DMS53 (cell line): ENCODE data around the gene FNDC3B.
"Not testable (repeated sequence)": the region's sequence is repeated elsewhere in the genome, so short reads cannot be mapped to it uniquely, and the experiment has no call there.

Experiments used
- DNase-seq: peaks from one replicate; lab custom pipeline; 2025; lab: John Stamatoyannopoulos, UW

FNDC3B gene

DNA sequence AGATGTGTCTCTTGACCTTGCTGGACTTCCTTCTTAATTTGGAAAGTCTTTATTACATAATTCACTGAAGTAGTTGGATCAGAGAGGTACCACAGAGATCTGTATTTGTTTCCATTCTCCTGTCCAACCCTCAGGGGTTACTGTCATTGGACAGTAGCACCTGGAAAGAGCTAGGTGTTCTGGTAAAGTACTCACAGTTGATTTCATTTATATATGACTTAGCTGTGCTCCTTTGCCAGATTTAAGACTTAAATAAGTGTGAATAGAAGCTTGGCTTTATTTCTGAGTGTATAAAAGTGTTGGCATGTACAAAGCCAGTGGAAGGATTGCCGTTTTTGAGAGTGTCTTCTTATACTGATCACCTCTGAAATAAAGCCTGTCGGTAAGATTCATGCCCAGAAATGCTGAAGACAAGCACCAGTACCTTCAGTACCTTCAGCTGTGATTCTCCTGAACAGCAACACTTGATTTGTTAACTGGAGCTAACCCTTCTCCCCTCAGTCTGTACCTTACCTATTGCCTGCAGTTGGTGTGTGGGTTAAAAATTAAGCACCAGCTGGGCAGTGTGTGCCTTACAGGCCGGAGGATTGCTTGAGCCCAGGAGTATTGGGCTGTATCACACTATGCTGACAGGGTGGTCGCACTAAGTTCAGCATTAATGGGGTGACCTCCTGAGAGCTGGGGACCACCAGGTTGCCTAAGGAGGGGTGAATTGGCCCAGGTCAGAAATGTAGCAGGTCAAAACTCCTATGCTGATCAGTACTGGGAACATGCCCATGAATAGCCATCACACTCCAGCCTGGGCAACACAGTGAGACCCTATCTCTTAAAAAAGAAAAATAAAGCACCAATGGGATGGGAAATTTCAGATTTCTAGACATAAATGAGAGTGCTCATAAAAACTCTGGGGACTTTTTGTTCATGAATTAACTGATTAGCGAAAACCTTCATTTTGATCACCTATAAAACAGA, 197.7 kb downstream of the FNDC3B start:
- no peak for DNase-seq

DNA sequence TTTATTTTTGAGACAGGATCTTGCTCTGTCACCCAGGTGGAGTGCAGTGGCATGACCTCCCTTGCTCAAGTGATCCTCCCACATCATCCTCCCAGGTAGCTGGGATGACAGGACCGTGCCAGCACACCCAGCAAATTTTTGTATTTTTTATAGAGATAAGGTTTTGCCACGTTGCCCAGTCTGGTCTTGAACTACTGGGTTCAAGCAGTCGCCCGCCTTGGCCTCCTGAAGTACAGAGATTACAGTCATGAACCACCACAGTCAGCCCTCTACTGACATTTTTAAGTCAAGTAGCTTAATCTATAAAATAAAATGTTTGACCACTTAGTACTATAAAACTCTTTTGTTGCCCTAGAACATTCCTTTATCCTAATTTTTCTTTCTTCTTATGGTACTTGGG, 198.8 kb downstream of the FNDC3B start:
- DNase-seq = no peak

DNA sequence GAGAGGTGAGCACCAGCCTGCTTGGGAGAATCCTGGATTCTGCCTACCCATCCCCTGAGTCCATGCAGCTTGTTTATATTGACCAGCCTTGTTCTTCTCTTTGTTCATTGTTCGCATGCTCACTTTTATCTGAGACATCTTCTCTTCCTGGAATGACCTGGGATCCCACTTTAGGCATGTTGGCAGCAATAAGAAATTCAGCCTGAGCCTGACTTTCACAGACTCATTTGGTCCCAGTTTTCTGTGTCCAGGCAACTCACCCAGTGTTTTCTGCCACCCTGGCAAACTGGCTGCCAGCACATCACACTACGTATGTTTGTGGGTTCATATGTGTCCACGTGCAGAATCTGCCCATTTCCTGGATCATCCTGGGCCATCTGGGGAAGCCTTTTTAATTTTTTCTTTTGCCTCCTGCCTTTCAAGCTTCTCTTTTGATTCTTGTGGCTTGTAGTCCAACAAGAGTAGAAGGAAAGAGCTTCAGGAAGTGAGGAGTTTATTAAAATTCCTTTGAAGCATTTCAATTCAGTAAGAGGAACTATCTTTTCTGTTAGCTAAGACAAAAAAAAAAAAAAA, 199.9 kb downstream of the FNDC3B start:
- DNase-seq = no peak

DNA sequence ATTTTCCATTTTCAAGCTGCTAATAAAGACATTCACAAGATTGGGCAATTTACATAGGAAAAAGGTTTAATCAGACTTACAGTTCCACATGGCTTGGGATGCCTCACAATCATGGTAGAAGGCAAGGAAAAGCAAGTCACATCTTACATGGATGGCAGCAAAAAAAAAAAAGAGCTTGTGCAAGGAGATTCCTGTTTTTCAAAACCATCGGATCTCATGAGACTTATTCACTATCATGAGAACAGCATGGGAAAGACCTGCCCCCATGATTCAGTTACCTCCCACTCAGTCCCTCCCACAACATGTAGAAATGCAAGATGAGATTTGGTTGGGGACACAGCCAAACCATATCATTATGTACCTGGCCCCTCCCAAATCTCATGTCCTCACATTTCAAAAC, 202.0 kb downstream of the FNDC3B start:
- no peak for DNase-seq

DNA sequence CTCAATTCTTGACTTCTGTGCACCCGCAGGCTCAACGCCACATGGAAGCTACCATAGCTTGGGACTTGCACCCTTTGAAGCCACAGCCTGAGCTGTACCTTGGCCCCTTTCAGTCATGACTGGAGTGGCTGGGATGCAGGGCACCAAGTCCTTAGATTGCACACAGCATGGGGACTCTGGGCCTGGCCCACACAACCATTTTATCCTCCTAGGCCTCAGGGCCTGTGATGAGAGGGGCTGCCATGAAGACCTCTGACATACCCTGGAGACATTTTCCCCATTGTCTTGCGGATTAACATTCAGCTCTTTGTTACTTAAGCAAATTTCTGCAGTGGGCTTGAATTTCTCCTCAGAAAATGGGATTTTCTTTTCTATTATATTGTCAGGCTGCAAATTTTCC, 203.1 kb downstream of the FNDC3B start:
- not testable (repeated sequence) for DNase-seq

DNA sequence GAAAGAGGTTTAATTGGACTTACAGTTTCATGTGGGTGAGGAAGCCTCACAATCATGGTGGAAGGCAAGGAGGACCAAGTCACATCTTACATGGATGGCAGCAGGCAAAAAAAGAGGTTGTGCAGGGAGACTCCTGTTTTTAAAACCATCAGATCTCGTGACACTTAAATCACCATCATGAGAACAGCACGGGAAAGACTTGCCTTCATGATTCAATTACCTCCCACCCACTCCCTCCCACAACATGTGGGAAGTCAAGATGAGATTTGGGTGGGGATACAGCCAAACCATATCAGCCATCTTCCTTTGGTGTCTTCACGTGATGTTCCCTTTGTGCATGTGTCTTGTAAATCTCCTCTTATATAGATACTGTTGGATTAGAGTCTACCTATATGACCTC, 204.0 kb downstream of the FNDC3B start:
- DNase-seq = not testable (repeated sequence)

DNA sequence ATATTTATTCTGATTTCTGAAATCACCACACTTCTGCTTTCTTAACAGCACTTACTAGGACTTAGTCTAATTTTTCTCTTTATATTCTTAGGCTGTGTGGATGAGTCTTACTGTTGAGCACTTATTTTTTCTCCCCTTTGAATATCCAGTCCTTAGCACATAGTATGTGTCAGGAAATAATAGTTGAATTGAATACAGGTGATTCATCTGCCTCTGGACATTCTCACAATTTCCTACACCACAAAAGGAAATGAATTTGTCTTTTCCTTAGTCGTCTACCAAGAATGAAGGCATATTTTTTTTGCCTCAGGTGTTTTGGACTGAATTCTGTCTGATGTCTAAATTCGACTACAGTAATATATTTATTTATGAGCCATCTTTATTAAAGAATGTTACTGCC, 204.6 kb downstream of the FNDC3B start:
- DNase-seq = no peak

DNA sequence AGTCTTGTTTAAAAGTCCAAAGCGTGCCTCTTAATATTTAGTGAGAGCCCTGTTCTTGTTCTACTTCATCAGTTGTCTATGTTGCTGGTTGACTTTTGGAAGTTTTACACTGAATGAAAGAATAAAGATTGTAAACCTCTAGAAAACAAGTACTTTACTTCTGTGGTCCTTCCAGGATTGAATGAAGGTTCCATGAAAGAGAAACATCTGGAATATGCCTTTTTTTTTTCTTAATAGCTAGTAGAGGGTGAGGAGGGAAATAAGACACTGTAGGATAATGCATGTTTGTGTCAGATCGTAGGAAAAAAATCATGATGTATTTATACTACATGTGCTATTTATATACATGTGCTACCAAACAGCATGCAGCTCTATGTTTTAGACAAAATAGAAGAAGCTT, 205.9 kb downstream of the FNDC3B start:
- no peak for DNase-seq

DNA sequence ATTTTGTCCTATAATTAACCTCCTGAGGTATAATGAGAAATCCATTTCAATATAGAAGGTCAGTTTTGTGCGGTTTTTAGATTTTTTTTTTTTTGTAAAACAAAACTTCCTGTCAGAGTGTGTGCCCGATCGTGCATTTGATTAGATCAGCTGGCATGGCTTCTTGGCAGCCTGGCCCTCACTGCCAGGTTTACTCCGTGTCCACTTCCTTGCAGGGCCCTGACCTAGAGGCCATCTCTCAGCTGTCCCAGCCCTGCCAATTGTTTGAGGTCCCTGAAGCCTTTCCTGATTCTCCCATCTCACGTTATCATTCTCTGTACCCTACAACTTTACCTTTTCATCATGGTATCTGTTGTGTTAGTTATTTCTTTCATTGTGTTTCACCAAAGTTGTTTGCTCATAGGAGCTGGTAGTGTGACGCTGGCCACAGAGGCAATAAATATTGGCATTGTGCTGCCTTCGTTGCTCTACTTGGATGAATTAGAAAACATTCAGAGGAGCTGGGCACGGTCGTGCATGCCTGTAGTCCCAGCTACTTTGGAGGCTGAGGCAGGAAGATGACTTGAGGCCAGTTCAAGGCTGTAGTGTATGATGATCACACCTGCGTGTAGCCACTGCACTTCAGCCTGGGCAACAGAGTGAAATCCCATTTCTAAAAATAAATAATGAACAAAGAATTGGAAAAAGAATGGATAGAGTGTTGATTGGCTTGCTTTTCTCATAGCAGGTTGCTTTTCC, 206.9 kb downstream of the FNDC3B start:
- DNase-seq = no peak

DNA sequence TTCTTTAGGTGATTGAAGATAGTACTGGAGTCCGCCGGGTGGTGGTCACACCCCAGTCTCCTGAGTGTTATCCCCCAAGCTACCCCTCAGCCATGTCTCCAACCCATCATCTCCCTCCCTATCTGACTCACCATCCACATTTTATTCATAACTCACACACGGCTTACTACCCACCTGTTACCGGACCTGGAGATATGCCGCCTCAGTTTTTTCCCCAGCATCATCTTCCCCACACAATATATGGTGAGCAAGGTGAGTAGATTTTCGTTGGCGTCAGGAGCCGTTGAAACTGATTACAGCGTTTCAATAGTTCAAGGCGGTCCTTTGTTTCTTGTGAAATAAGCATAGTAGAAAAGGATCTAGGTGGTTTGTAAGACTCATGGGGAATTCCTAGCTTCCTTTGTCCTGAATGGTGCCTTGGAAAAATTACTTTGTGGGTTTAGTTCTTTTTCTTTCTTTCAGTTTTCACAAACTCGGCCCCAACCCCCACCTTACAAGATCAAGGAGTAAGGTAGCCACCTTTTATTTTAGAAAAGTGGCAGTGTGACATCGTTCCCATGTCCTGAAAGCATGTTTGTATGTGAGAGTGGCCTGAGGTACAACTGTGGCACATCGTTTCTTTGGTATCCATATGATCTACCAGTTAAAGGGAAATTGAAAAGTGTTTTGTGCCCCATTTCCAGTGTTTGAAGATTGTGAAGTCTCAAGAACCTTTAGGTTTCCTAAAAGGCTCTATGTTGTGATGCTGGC, 208.3 kb downstream of the FNDC3B start:
- no peak for DNase-seq

DNA sequence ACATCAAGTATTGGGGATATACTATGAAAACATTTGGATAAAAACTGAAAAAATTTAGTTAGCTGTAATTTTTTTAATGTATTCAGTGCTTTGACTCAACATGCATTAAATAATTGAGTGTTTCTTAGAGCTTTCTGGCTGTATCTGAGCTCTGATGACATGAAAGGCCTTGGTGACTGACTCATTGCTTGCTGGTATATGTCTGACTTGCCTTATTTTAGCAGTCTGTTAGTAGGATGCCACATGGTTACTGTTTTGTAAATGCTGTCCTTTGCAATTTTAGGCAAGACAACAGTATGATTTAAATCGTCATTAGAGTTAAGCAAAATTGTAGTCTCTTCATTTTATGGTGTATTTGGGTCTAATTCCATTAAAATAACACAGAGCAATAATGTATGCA, 209.7 kb downstream of the FNDC3B start:
- no peak for DNase-seq

DNA sequence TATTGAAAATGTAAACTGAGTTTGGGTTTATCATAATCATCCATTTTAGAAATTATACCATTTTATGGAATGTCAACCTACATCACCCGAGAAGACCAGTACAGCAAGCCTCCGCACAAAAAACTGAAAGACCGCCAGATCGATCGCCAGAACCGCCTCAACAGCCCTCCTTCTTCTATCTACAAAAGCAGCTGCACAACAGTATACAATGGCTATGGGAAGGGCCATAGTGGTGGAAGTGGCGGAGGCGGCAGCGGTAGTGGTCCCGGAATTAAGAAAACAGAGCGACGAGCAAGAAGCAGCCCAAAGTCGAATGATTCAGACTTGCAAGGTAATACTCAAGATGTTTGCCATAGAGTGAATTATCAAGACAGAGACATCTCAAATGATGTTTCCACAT, 211.8 kb downstream of the FNDC3B start:
- DNase-seq = no peak

DNA sequence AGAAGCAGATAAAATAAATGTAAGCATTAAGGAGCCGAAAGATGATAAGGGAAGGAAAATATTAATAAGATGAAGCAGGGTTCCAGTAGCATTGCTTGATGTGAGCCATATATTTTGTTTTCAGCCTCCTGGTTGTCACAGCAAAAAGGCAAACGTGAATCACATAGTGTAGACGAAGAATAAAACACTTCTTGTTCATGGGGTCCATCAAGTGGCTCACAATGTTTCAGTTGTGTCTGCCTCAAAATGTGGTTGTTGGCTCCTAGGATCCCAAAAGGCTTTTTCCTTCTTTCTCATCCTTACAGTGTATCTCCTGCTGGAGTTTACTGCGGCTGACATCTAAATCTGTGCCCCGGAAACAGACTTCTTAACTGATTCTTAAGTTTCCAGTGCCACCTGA, 213.8 kb downstream of the FNDC3B start:
- DNase-seq = no peak

DNA sequence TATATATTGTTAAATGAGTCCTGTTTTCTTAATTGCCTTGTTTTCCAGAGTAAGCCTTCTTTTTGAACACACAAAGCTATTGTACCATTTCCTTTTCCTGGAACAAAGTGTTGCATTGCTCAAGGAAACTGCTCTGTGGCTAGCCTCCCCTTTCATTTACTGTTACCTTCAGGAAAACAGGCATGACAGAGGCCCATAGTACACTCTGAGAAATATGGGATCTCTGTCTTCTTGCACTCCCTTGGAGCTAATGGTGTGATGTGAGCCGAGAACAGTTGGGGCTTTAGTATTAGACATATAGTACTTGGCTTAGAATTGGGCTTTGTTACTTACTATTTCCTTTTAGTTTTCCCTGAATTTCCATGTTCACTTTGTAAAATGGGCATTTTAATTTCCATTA, 215.2 kb downstream of the FNDC3B start:
- no peak for DNase-seq

DNA sequence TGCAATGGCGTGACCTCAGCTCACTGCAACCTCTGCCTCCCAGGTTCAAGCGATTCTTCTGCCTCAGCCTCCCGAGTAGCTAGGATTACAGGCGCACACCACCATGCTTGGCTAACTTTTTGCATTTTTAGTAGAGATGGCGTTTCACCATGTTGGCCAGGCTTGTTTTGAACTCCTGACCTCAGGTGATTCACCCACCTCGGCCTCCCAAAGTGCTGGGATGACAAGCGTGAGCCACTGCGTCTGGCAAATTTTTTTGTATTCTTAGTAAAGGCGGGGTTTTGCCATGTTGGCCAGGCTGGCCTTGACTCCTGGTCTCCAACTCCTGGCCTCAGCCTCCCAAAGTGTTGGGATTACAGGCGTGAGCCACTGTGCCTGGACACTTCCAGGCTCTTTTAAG, 215.9 kb downstream of the FNDC3B start:
- DNase-seq = not testable (repeated sequence)

DNA sequence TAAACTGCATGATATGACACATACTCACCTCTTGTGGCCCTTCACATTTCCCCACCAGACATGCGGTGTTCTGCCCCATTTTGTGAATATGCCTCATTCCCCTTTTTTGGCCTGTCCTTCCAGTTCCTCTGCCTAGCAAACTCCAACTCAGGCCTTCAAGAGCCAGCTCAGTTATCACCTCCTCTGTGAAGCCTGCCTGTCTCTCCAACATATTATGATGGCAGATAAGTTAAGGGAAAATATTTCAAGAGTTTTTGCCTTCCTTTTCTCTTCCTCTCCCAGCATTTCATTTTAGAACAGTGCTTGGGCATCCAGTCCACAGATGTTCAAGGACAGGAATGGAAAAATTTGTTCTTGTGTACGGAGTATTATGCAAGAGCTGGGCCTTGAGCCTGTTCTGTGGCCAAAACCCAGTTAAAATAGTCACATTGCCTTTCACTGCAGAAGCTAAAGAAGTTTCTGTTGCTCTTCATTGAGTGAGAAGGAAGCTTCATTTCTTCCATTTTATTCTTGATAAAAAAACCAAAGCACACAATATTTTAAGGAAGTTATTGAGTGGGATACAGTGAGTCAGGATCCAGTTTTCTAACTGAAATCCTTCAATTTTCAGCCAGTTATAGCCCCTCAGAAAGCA, 216.8 kb downstream of the FNDC3B start:
- DNase-seq = no peak

DNA sequence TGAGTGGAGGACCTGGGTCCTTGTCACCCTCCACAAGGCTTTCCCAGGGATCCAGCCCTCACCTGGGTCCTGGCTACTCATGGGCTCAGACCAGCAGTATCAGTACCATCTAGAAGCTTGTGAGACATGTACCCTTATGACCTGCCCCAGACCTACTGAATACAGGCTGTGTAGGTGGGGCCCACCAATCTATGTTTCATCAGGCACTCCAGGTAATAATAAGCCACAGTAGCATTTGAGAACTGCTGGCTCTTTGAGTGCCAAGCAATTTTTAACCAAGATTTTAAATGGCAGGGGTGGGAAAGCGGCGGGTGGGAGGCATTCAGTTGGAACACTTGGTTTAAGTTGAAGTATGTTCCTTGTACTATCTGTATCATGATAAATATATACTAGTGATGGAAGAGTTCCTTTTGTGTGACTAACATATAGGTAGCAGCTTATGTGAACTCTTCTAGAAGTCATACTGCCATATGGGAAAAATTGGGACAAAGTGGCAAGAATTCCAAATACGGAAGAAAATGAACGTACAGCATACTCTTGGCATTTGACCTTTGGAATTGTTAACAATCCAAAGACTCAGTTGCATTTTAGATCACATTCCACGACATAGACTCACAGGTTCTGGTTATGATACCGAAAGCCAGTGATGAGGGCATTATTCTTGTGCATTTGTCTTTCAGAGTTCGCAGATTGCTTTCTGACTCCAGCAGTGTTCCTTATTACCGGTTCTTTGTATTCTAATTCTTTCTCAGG, 218.4 kb downstream of the FNDC3B start:
- no peak for DNase-seq

DNA sequence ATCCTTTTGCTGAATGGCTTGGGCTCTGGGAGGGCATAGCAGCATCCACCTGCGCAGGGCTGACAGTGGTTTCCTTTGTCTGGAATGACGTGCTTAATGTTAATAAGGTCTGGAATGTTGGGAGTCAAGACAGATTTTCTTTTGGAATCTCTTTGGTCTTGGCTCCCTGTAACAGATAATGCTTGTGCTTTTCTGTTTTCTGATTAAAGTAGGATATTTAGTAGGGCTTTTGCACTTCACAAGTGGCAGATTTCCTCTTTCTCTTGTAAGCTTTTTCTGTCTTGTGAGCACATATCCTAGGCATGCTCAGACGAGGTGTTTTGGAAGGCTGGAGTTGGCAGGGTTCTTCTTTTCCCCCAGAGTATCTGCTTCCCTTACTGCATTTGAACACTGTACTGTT, 219.2 kb downstream of the FNDC3B start:
- DNase-seq = no peak

DNA sequence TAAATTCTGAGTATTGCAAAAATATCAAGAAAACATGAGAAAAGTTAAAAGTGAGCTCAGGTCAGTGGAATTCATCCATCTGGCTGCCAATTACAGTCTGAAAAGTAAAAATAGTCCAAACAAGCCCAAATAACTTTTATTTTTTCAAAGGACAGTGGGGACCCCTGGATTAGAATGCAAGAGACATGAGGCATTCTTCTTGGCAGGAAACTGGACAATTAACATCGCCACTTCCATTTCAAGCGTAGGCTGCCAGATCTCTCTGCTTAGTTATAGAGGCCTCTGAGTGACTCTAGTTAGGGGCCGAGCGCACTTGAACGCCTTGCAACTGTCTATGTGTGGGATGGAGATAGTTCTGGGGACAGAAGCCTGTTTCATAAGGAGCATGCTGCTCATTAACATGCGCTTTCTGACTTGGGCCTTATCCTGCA, 219.7 kb downstream of the FNDC3B start:
- DNase-seq = no peak

DNA sequence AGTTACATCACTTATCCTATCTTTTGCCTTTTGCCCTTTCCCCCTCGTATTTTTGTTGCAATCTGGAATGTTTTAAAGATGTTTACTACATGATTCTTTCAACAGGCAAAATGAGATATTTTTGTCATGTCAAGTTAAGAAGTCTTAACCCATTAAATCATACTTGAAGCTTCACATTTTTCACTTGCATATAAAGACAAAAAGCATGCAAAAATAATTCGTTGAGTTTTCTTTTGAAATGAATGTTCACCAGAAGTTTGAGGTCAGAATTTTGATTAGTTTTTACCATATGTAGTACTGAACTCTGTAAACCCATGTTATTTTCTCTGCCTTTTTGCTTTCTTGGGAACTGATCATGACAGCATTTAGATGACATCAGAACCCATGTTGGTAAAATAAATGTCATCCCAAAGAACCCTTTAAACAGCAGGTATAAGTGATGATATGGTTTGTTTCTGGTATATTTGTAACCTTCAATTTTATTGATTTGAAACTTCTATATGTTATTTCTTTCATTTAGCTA, 220.4 kb downstream of the FNDC3B start:
- DNase-seq = no peak

DNA sequence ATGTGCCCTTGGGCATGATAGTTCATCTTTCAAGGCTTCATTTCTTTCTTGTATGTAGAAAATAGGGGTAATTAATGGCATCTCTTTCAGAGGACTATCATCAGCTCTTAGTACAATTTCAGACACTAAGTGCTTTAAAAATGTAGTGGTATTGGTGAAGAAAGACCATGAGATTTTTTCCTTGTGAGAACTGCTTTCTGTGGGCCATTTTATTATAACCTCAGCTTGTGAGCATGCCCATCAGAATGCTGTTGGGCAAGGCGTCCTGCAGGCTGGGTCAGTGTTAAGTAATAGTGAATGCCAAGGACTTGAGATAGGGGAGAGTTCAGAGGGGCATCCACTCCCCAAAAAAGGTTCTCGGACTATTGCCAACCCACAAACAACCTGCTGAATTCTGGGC, 221.0 kb downstream of the FNDC3B start:
- DNase-seq = no peak
